Esophagus muscularis mucosa (tissue), 3 donors: ENCODE results near the gene DNAJB13.

Source experiments
- CTCF ChIP-seq, 3 experiments: fragments of 200-600 bp in 2 of 3; fragments of 450-650 bp in 1 of 3; sonication (generic) in 2 of 3; IDR thresholded peaks; one replicate each; pipeline ENCODE4 v1.5.1; 2017 to 2019; ENCODE audit warnings: antibody characterized with exemption in 3 of 3, mild to moderate bottlenecking in 2 of 3, moderate library complexity in 1 of 3
- POLR2A ChIP-seq: fragments of 450-650 bp; IDR thresholded peaks from one replicate; pipeline ENCODE4 v1.6.1; 2017; ENCODE audit warnings: antibody characterized with exemption, moderate library complexity, mild to moderate bottlenecking, low read depth

GRCh38 chr11:74005721-74006517 lies 55.1 kb downstream of the DNAJB13 start:
- TF ChIP-seq CTCF (IDR thresholded peaks at IDR 0.05) (no peak), POLR2A (no peak)
